GM10248 (cell line): ENCODE results near the gene CLSTN1.

ENCODE experiments used
- CTCF ChIA-PET: fragments of 300-600 bp; sonication (Branson Sonifier 250); formaldehyde crosslinking; extraction: SDS; loops from one replicate; lab custom pipeline; 2021; ENCODE audit warnings: antibody characterized with exemption; lab: Yijun Ruan, JAX
- POLR2A ChIA-PET: fragments of 350-650 bp; sonication (Branson Sonifier 250); formaldehyde crosslinking; extraction: SDS; loops from one replicate; lab custom pipeline; 2020; ENCODE audit warnings: antibody characterized with exemption; lab: Yijun Ruan, JAX
- DNase-seq: peaks from one replicate; pipeline ENCODE4 v3.0.0; 2012; ENCODE audit errors: extremely low spot score
- TF ChIP-seq, protein P1 (sequence below): IDR thresholded peaks from 2 replicates; pipeline ENCODE4 v1.5.1; 2012; ENCODE audit warnings: mild to moderate bottlenecking, low read depth; ENCODE audit errors: extremely low read depth, missing control alignments, control extremely low read depth

Gene CLSTN1

GRCh38 chr1:9746211-9746610, 77.6 kb downstream of the CLSTN1 start:
- ChIA-PET CTCF (interaction anchor here (0.8 to 1.8 kb wide), 3 partner anchors 11 to 130 kb away, joined by 4 to 7 read pairs (median 6); no protein-coding TSS in a partner anchor), POLR2A (no interaction called here)
- TF ChIP-seq, protein P1, sequence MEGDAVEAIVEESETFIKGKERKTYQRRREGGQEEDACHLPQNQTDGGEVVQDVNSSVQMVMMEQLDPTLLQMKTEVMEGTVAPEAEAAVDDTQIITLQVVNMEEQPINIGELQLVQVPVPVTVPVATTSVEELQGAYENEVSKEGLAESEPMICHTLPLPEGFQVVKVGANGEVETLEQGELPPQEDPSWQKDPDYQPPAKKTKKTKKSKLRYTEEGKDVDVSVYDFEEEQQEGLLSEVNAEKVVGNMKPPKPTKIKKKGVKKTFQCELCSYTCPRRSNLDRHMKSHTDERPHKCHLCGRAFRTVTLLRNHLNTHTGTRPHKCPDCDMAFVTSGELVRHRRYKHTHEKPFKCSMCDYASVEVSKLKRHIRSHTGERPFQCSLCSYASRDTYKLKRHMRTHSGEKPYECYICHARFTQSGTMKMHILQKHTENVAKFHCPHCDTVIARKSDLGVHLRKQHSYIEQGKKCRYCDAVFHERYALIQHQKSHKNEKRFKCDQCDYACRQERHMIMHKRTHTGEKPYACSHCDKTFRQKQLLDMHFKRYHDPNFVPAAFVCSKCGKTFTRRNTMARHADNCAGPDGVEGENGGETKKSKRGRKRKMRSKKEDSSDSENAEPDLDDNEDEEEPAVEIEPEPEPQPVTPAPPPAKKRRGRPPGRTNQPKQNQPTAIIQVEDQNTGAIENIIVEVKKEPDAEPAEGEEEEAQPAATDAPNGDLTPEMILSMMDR: no peak
- DNase-seq: no peak

DNA sequence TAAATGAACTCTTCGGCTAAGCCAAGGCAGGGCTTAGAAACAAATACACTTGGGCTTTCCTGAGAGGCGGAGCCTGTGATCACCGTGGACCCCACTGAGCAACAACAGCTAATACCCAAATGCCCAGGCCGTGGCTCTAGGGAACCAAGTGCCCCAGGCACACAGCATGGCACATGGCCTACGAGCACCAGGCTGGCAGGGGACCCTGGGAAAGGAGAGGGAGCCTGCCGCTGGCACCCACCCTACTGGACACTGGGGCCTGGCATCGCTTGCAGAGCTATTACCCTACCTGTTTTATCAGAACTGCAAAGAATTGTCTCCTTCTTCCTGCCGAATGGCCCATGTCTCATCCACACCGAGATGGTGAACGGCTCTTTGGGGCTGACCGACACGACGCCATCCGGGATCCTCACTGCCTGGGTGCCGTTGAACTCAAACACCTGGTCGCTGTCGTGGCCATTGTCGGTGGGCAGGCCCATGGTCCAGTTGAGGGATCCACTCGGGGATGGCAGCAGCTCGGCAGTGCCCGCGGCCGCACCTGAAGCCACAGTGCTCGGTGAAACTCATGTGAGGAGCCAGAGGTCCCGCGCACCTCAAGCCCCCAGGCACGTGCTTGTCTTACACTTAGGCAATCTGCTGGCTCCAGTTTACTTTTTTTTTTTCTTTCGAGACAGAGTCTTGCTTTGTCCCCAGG, 79.5 kb downstream of the CLSTN1 start:
- TF ChIP-seq, protein P1: no peak
- POLR2A ChIA-PET: no interaction called here
- DNase-seq: no peak
- CTCF ChIA-PET: interaction anchor here (1.5 kb wide), 1 partner anchor 22 kb away, joined by 3 read pairs; no protein-coding TSS in a partner anchor

GRCh38 chr1:9737671-9738070, 86.1 kb downstream of the CLSTN1 start:
- DNase-seq: no peak
- TF ChIP-seq, protein P1: no peak
- CTCF ChIA-PET: interaction anchor here (0.9 to 1.1 kb wide), 2 partner anchors 13 to 112 kb away, joined by 3 to 4 read pairs; no protein-coding TSS in a partner anchor
- POLR2A ChIA-PET: no interaction called here

- CTCF ChIA-PET: interaction anchor here (0.9 to 1.1 kb wide), 2 partner anchors 12 to 111 kb away, joined by 3 to 4 read pairs; no protein-coding TSS in a partner anchor
- POLR2A ChIA-PET: no interaction called here
- DNase-seq: no peak
- TF ChIP-seq, protein P1: no peak
Observed at GRCh38 chr1:9737057-9737456, 86.7 kb downstream of the CLSTN1 start.

GRCh38 chr1:9736241-9736640, 87.5 kb downstream of the CLSTN1 start:
- ChIA-PET CTCF (interaction anchor here (1.4 to 1.6 kb wide), 2 partner anchors 9 to 10 kb away, joined by 4 to 5 read pairs; no protein-coding TSS in a partner anchor), POLR2A (no interaction called here)
- TF ChIP-seq, protein P1: no peak
- DNase-seq: no peak

GRCh38 chr1:9735800-9736199, 88.0 kb downstream of the CLSTN1 start:
- no peak for DNase-seq
- ChIA-PET CTCF (interaction anchor here (0.7 to 1.6 kb wide), 5 partner anchors 9 to 474 kb away, joined by 3 to 6 read pairs (median 4); no protein-coding TSS in a partner anchor), POLR2A (no interaction called here)
- TF ChIP-seq, protein P1: no peak
